ENCODE results near the gene UTP11.

Gene UTP11

GRCh38 chr1:38046884-38047602 is 34.5 kb downstream of the UTP11 start:
- DNase-seq: peak; percentile 64 to 81

DNA sequence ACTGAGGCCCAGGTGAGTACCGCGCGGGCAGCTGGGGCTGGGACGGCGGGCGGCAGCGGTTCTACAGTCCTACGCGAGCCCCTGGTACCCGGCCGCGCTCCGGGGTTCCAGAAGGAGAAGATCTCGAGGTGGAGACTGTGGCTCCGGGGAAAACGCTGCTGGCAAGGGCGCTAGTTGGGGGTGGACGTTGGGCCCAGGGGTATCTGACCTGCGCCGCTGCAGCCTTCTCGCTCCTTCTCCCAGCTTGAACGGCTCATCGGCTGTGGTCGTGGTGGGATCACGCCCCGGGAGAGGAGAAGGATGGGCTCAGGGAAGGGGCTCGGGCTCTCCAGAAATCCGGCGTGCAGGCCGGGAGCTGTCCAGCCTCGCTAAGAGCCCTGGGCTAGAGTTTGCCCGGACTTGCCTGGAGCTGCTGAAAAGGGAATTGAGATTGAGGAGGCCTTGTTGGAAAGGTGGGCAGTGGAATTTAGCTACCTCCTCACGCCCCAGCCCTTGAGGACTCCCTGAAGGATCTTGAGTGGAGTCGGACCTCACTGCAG is 35.1 kb downstream of the UTP11 start:
- no peak for DNase-seq

DNA sequence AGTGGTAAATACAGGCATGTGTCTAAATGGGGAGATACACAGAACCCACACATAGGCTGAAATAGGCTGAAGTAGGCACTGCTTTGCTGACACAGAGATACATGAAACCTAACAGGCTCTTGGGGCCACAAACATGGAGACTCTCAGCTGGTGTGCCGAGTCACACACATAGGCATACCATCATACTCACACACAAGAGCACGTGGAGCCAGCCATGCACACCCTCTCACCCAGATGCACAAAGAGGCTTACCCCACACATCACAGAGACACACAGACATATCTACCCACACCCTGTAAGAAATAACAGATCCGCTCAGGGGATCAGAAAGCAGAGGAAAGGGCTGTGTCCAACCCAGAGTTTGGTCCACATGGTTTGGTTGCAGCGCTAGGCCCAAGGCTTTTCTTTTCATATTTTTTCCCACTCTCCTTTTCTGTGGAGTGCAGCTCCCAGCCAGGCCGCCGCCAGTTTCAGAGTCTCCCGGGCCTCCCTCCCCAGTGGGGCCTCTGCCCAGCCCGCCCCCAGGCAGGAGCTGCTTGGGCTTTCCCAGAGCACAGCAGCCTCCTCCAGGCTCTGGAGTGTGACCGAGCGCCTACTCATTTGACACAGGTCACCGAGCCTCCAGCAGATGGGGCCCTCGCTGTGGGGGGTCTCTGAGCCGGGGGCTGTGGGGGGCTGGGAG is 38.0 kb downstream of the UTP11 start:
- DNase-seq: peak; percentile 16 to 54

- DNase-seq: no peak
These were observed 38.6 kb downstream of the UTP11 start for GRCh38 chr1:38051079-38051543.

DNA sequence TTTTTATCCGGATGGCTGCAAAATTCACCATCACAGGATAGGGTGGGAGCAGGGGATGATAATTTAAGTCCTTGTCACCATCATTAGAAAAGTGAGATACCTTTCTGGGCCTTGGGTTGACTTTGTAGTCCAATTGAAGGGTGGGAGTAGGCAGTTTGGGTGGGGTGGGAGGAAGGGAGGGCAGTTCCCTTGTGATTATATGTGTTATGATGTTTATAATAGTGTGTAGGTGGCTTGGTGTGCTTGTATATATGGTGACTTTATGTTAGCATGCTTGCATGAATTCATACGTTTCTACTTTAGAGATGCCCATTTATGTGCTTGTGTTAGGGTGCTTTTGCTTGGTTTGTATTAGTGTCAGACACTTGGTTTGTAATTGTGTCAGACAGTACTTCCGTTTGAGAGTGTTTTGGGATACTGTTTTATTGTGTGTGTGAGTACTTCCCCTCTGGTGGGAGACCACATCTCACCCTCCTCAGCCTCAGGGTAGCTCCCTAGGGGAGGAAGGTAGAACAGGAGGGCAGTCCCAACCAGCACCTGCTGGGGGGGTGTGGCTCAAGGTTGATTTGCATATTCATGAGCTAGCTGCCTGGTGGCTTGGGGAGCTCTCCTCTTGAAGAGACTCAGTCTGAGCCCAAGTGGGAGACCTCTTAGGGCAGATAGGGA is 40.3 kb downstream of the UTP11 start:
- DNase-seq: no peak

GRCh38 chr1:38053416-38054091 is 41.0 kb downstream of the UTP11 start:
- no peak for DNase-seq

GRCh38 chr1:38055398-38055797 is 42.9 kb downstream of the UTP11 start:
- DNase-seq: no peak

DNA sequence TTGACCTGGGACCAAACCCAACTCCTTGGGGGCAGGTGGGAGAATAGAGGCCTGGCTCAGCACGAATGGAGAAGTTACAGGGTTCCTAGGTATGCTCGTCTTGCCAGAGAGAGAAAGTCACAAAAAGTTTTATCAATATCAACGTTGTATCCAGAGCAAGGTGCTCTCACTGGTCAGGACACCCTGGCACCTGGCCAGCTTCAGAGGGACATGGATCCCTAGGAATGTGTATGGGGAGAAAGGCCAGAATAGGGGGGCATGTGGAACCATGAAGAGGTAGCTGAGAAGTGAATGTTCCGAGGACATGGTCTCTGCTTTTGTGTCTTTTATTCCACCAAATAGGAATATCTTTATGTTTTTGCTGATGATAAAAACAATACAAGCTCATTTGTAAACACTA is 43.4 kb downstream of the UTP11 start:
- no peak for DNase-seq

DNA sequence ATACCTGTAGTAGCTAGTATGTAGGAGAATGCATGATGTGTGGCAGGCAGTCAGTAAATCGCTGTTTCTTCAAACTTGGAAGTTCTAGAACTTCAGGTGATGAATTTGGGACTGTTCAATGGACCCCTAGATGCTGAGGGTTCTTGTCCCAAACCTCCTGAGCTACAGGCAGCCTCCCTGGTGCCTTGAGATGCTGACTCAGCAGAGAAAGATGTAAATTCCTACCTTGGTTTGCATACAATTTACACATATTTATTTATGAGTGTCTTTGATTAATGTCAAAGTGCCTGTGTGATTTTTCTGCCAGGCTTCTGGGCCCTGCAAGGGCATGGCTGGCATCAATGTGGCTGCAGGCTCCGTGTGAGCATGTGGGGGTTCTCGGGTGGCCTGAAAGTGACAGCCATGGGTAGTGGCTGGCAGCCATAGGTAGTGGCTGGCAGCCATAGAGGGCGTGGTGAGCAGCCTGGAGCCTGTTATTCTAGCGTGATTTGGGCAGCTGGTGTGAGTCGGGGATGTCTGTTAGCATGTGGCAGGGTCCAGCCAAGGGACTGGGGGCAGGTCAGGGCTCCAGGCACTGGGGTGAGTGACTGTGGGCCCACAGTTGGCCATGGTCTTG is 47.2 kb downstream of the UTP11 start:
- DNase-seq: peak in 1 of 2 experiments; percentile 3

DNA sequence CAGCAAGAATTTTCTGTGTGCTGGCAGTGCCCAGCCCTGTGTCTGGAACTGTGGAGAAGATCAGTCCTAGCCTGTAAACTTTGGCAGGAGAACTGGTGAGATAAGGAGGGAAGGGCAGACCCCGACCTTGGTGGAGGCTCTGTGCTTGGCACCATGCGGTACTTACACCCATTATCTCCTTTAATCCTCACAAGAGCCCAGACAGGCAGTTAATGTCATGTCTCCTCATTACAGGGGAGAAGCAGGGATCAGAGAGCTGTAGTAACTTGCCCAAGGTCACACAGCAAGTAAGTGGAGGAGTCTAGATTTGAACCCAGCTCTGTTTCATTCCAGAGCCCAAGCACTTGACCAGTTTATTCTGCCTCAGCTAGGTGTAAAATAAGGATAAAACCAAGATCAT is 48.0 kb downstream of the UTP11 start:
- DNase-seq: no peak

DNA sequence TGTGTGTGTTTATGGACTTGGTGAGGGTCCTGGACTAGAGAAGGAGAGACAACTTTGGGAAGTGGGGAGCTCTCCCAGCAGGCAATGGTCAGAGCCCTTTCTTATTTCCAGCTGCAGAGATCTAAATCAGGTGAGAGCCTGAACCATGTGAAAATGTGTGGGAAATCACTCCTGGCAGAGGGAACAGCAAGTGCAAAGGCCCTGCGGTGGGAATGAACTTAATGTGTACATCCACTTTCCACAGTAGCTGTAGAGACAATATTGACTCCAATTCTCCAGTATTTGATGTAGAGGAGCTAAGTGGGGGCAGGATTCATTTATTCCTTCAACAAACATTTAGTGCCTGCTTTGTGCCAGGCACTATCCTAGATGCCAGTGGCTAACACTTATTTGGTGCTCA is 48.8 kb downstream of the UTP11 start:
- DNase-seq: no peak

DNA sequence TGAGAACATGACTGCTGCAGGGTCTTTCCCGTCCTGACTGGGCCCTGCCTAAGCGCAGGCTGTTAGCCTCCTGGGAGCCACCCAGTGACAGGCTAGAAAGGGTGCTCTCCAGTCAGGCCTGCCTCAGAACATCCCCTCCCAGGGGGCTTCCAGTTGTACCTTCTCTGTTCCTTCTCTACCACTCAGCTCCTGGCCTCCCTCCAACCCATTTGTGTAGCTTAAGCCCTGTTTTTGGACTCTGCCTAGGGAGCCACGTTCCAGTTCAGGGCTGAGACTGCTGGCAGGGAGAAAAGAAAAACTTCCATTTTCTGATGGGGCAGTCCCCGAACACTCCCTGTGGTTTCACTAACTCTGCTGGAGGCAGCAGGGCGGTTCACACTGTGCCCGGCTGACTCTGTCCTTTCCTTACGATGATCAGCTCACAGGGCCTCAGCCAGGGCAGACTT is 49.4 kb downstream of the UTP11 start:
- no peak for DNase-seq

- DNase-seq: peak; percentile 47 to 64
These were observed 50.1 kb downstream of the UTP11 start for GRCh38 chr1:38062361-38063288.

- no peak for DNase-seq
These were observed 51.1 kb downstream of the UTP11 start for GRCh38 chr1:38063616-38064015.

DNA sequence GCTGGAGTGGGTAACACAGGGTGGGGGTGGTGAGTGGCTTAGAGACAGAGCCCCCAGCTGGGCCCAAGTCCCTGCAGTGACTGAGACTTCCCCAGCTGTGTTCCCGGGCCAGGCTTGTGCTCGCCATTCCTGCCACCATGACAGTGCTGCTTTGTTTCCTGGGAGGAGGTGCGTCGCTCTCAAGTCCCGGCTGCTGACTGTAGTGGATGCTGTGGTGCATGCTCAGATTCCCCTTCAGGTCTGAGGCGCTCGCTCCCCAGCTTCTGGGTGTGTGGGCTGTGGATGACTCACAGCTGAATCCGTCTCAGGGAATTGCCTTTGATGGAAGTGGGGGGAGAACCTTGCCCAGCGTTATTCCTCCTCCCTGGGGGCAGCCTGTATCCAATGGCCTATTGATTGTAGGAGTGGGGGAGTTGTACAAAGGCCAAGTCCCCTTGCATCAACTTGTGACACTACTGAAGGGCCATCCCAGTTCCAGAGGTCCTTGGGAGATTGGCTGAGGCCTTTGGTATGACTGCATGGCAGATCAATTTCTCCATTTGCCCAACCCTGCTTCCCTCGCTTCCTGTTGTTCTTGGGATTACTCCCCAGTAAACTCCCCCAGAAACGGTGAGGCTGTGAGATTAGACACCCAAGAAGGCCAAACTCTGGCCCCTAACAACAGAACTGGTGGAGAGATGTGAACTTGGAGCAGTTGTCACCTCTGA is 51.8 kb downstream of the UTP11 start:
- DNase-seq: no peak

GRCh38 chr1:38068220-38068979 is 55.9 kb downstream of the UTP11 start:
- no peak for DNase-seq

GRCh38 chr1:38068980-38069340 is 56.4 kb downstream of the UTP11 start:
- no peak for DNase-seq

DNA sequence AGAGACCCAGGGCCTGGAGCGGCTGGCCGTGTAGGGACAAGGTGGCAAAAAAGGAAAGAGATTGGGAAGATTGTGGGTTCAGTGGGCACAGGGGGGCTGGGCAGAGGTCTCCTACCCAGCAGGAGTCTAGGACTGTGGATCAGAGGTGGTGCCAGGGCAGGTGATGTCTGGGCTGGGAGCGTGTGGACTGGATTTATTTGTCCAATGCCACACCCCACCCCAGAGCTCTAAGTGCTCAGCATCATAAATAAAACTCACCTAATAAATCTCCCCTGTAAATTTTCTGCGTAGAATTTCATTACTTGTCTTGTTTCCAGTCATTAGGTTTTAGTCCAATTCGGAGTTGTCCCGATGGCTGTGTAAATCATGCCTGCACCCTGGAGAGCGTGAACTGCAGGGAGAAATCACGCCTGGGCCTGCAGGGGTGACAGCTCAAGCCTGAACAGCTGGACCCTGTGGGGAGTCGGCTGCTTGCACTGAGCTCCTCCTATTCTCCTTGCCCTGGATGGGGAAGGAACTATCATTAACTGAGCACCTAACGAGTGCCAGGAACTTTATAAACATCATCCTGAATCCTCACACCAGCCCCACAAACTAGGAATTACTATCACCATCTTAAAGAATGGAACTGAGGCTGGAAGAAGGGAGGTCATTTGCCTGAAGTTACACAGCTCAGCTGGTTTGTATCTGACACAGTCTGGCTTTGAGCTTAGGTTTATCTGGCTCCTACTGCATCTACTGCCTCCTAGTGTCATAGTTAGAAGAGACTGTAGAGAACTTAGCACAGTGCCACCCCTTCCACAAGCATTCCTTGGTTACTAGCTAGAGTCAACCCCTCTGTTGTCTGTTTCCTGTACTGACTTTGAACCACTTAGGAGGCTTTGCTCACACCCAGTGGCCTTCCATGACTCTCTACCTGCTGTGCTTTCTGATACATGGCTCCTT is 59.0 kb downstream of the UTP11 start:
- DNase-seq: peak in 1 of 2 experiments; percentile 11

DNA sequence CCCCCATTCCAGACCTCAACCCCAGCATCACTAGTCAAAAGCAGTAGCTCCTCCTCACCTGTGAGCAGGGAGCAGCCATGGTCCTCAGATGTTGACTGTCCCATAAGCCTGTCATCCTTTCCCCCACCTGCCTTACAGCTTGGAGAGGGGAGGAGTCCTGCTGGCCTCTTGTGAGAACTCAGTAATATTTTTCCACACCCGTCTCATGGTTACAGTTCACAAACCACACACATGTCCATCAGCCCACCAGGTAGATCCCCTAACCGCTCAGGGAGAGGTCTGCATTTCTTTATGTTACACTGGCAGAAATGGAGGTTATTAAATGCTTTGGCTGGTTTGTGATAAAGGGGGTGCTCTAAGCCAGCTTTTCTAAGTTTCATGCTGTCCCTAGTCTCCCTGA is 60.3 kb downstream of the UTP11 start:
- no peak for DNase-seq

Measured in NCI-H524 (cell line).